ENCODE measurements around the gene NOX3.

- TF ChIP-seq EP300 (IDR thresholded peaks at IDR 0.05), result no peak
- TF ChIP-seq CTCF (IDR thresholded peaks at IDR 0.05), result no peak
- TF ChIP-seq POLR2AphosphoS5 (IDR thresholded peaks at IDR 0.05), result no peak
Measured at GRCh38 chr6:155434829-155435423, 20.7 kb downstream of the NOX3 start.
